Psoas muscle (tissue), 8 donors: ENCODE results near the gene BNIP3. TPM values are rescaled to one million over a fixed set of nuclear protein-coding genes. Genes with fewer than 3 reads are reported as not detected.

ENCODE experiments used
- ATAC-seq, 4 donors: fragments of 200-7000 bp; cut with Tn5 transposase; one replicate each; pipeline ENCODE4 v1.9.1; 2020; ENCODE audit warnings: moderate library complexity in 3 of 4, mild to moderate bottlenecking in 2 of 4
- DNase-seq, 2 donors: peaks; one replicate each; pipeline ENCODE4 v3.0.0-alpha.2; 2020
- H3K27ac ChIP-seq: fragments of 200-600 bp; one replicate; pipeline ENCODE4 v1.8.0; 2022
- H3K27me3 ChIP-seq, 3 donors: fragments of 200-600 bp in 1 of 3; one replicate each; pipeline versions ENCODE4 v1.6.1 to v1.8.0; 2013 to 2022; ENCODE audit warnings: low read length in 2 of 3, mild to moderate bottlenecking in 2 of 3, moderate library complexity in 1 of 3; ENCODE audit not compliant: insufficient read depth in 3 of 3
- H3K36me3 ChIP-seq, 2 donors: fragments of 200-600 bp in 1 of 2; one replicate each; pipeline versions ENCODE4 v1.6.1 to v1.8.0; 2013 to 2022; ENCODE audit warnings: low read depth in 1 of 2, mild to moderate bottlenecking in 1 of 2, moderate library complexity in 1 of 2; ENCODE audit not compliant: insufficient read depth in 1 of 2
- H3K4me1 ChIP-seq: fragments of 200-600 bp; one replicate; pipeline ENCODE4 v1.8.0; 2022
- H3K4me3 ChIP-seq: fragments of 200-600 bp; one replicate; pipeline ENCODE4 v1.8.0; 2022; ENCODE audit warnings: mild to moderate bottlenecking
- H3K9me3 ChIP-seq: fragments of 200-600 bp; one replicate; pipeline ENCODE4 v1.8.0; 2022
- CTCF ChIP-seq: fragments of 200-600 bp; IDR thresholded peaks from one replicate; pipeline ENCODE4 v1.8.0; 2022; ENCODE audit warnings: antibody characterized with exemption
- WGBS, 3 donors: extraction: QIAGEN DNeasy Blood & Tissue Kit; methylation state at CpG; one replicate each; pipeline versions ENCODE4 v1.1.6 to v1.1.7; 2013; 5-methylcytosine and 5-hydroxymethylcytosine counted together
- intact Hi-C, 2 donors: fragments of 100-400 bp; cut with DNase I; formaldehyde crosslinking; loops; one replicate each; pipeline versions ENCODE4 v1.11.0 to v1.14.2; 2022
- polyA plus RNA-seq, 3 donors: library from polyadenylated mRNA; stranded (reverse); fragments of 200-250 nt; gene quantifications; one replicate each; pipeline ENCODE4 v1.2.3, GENCODE V29; 2013
- total RNA-seq, 4 donors: library from RNA; stranded (reverse); fragmentation: NEBNext Ultra II Directional in 2 of 4; extraction: Animal tissue kit (Norgen Biotek cat#: 25700) in 2 of 4; gene quantifications; one replicate each; pipeline versions ENCODE4 v1.2.1 to v1.2.4, GENCODE V29; 2021 to 2023
- donor health status: healthy with polysubstance abuse.
- donor health status: DM: no; HTN: no; CAD: no; lungs with moderate emphysema.
- donor health status: Bipolar disorder and iron deficiency.
- donor health status: healthy.
- donor health status: DM: yes; HTN: yes; CAD: no.
- donor health status: DM: no; HTN: no; CAD: no.
- donor health status: DM: no; HTN: no; CAD: no.
- donor health status: DM: yes; HTN: yes; CAD: no.

Gene BNIP3
- total and polyA plus RNA-seq, 7 donors = 85.9 to 210 (median 149) TPM

- ATAC-seq (no peak), DNase-seq (no peak)
- H3K4me3 ChIP-seq = no peak overlapping the region
- H3K27ac ChIP-seq = peak overlapping the region; percentile 72
- WGBS, 3 donors = 89 to 92% (median 92%) methylated on average over 16 of the region's 16 CpGs
- TF ChIP-seq CTCF = no peak
- intact Hi-C loops = no loop called here
- H3K27me3 ChIP-seq = no peaks in the 10 kb centered on the region
- peaks cover 46% of the 10 kb centered on the region for H3K4me1 ChIP-seq
- peaks cover 0 to 10% of the 10 kb centered on the region in 2 donors for H3K36me3 ChIP-seq
- peaks cover under 1% of the 10 kb centered on the region for H3K9me3 ChIP-seq
Measured at GRCh38 chr10:131930586-131931330, 51.0 kb downstream of the BNIP3 start.

GRCh38 chr10:131930150-131930549 is 51.6 kb downstream of the BNIP3 start:
- DNase-seq (no peak), ATAC-seq (no peak)
- intact Hi-C loops = no loop called here
- peak overlapping the region; percentile 4 for H3K27ac ChIP-seq
- H3K27me3 ChIP-seq = no peaks in the 10 kb centered on the region
- H3K4me1 ChIP-seq = peaks cover 46% of the 10 kb centered on the region
- H3K36me3 ChIP-seq = peaks cover 0 to 4% of the 10 kb centered on the region in 2 donors
- no peak overlapping the region for H3K4me3 ChIP-seq
- WGBS, 3 donors = 59 to 70% (median 61%) methylated on average over 4 of the region's 4 CpGs
- TF ChIP-seq CTCF = no peak
- peaks cover 7% of the 10 kb centered on the region for H3K9me3 ChIP-seq

- H3K27me3 ChIP-seq = no peaks in the 10 kb centered on the region
- H3K9me3 ChIP-seq = peaks cover 13% of the 10 kb centered on the region
- no peak for TF ChIP-seq CTCF
- no peak overlapping the region for H3K27ac ChIP-seq
- intact Hi-C loops = no loop called here
- no peaks in the 10 kb centered on the region for H3K36me3 ChIP-seq
- ATAC-seq (no peak), DNase-seq (no peak)
- H3K4me1 ChIP-seq = peaks cover 52% of the 10 kb centered on the region
- H3K4me3 ChIP-seq = no peak overlapping the region
- 84 to 90% (median 86%) methylated on average over 22 to 23 of the region's 23 CpGs for WGBS, 3 donors
Measured at GRCh38 chr10:131929122-131929845, 52.4 kb downstream of the BNIP3 start.

- DNase-seq (no peak), ATAC-seq (no peak)
- intact Hi-C loops = no loop called here
- 78 to 81% (median 79%) methylated on average over 18 of the region's 18 CpGs for WGBS, 3 donors
- peak overlapping the region; percentile 38 for H3K27ac ChIP-seq
- H3K4me3 ChIP-seq = no peak overlapping the region
- no peaks in the 10 kb centered on the region for H3K36me3 ChIP-seq
- no peak for TF ChIP-seq CTCF
- peaks cover 13% of the 10 kb centered on the region for H3K9me3 ChIP-seq
- H3K4me1 ChIP-seq = peaks cover 57% of the 10 kb centered on the region
- no peaks in the 10 kb centered on the region for H3K27me3 ChIP-seq
Measured at GRCh38 chr10:131928248-131929095, 53.3 kb downstream of the BNIP3 start.
